Nephron (organoid): ENCODE measurements around the gene CEBPG.

ENCODE experiments used
- H3K27ac Mint-ChIP-seq, 3 experiments: 2 replicates each; pipeline ENCODE4 v1.8.0; 2020; ENCODE audit warnings: mixed read lengths in 3 of 3, mild to moderate bottlenecking in 2 of 3, moderate library complexity in 1 of 3
- H3K27me3 Mint-ChIP-seq: 2 replicates; pipeline ENCODE4 v1.8.0; 2021; ENCODE audit warnings: low read depth, mild to moderate bottlenecking, moderate library complexity, mixed read lengths
- H3K36me3 Mint-ChIP-seq: 2 replicates; pipeline ENCODE4 v1.8.0; 2020; ENCODE audit warnings: low read depth, mixed read lengths
- H3K4me1 Mint-ChIP-seq: 2 replicates; pipeline ENCODE4 v1.8.0; 2020; ENCODE audit warnings: mixed read lengths
- H3K4me3 Mint-ChIP-seq, 3 experiments: 2 replicates each; pipeline ENCODE4 v1.8.0; 2020; ENCODE audit warnings: mild to moderate bottlenecking in 3 of 3, mixed read lengths in 3 of 3, moderate library complexity in 2 of 3
- H3K9me3 Mint-ChIP-seq: 2 replicates; pipeline ENCODE4 v1.8.0; 2020; ENCODE audit warnings: mixed read lengths
- CTCF ChIP-seq, 3 experiments: fragments of 200-600 bp; sonication (generic); IDR thresholded peaks; one replicate each; pipeline ENCODE4 v1.5.0; 2021; ENCODE audit warnings: antibody characterized with exemption in 3 of 3; ENCODE audit not compliant: unreplicated experiment in 3 of 3

CEBPG gene

GRCh38 chr19:33366897-33367296 is 6.6 kb upstream of the CEBPG start:
- H3K27ac Mint-ChIP-seq: no peak overlapping the region
- H3K4me3 Mint-ChIP-seq: no peak overlapping the region
- no peaks in the 10 kb centered on the region for H3K36me3 Mint-ChIP-seq
- peaks cover 43% of the 10 kb centered on the region for H3K27me3 Mint-ChIP-seq
- no peak for TF ChIP-seq CTCF (IDR thresholded peaks at IDR 0.05; ENCODE audit: unreplicated experiment in 3 of 3)
- H3K9me3 Mint-ChIP-seq: no peaks in the 10 kb centered on the region
- H3K4me1 Mint-ChIP-seq: no peaks in the 10 kb centered on the region

- H3K4me1 Mint-ChIP-seq: no peaks in the 10 kb centered on the region
- no peak overlapping the region for H3K27ac Mint-ChIP-seq
- H3K36me3 Mint-ChIP-seq: no peaks in the 10 kb centered on the region
- no peak for TF ChIP-seq CTCF (IDR thresholded peaks at IDR 0.05; ENCODE audit: unreplicated experiment in 3 of 3)
- H3K4me3 Mint-ChIP-seq: no peak overlapping the region
- peaks cover 33% of the 10 kb centered on the region for H3K27me3 Mint-ChIP-seq
- H3K9me3 Mint-ChIP-seq: no peaks in the 10 kb centered on the region
Measured at GRCh38 chr19:33368074-33368864, 5.2 kb upstream of the CEBPG start.

GRCh38 chr19:33370783-33371182 is 2.7 kb upstream of the CEBPG start:
- Mint-ChIP-seq H3K27me3 (peaks cover 30% of the 10 kb centered on the region), H3K9me3 (no peaks in the 10 kb centered on the region), H3K4me1 (peaks cover 15% of the 10 kb centered on the region), H3K36me3 (peaks cover 3% of the 10 kb centered on the region), H3K27ac (no peak overlapping the region), H3K4me3 (no peak overlapping the region)
- no peak for TF ChIP-seq CTCF (IDR thresholded peaks at IDR 0.05; ENCODE audit: unreplicated experiment in 3 of 3)

- H3K9me3 Mint-ChIP-seq: no peaks in the 10 kb centered on the region
- H3K27ac Mint-ChIP-seq: peak overlapping the region; percentile 21 to 54 (median 46)
- TF ChIP-seq CTCF (IDR thresholded peaks at IDR 0.05; ENCODE audit: unreplicated experiment in 3 of 3): peak in 1 of 3 experiments; percentile 15
- H3K4me3 Mint-ChIP-seq: peak overlapping the region; percentile 80 to 89 (median 85)
- peaks cover 26% of the 10 kb centered on the region for H3K4me1 Mint-ChIP-seq
- peaks cover 19% of the 10 kb centered on the region for H3K36me3 Mint-ChIP-seq
- peaks cover 7% of the 10 kb centered on the region for H3K27me3 Mint-ChIP-seq
Measured at GRCh38 chr19:33374236-33374714, 766 bp downstream of the CEBPG start.

- Mint-ChIP-seq H3K4me3 (peak overlapping the region; percentile 80 to 89 (median 85)), H3K36me3 (peaks cover 22% of the 10 kb centered on the region), H3K9me3 (no peaks in the 10 kb centered on the region), H3K4me1 (peaks cover 26% of the 10 kb centered on the region), H3K27ac (peak overlapping the region in 2 of 3 experiments; percentile 3 to 37), H3K27me3 (peaks cover 5% of the 10 kb centered on the region)
- no peak for TF ChIP-seq CTCF (IDR thresholded peaks at IDR 0.05; ENCODE audit: unreplicated experiment in 3 of 3)
Measured at GRCh38 chr19:33375156-33375836, 1.8 kb downstream of the CEBPG start.
